ENCODE results near the gene SLCO6A1. TPM values are rescaled to one million over a fixed set of nuclear protein-coding genes. Genes with fewer than 3 reads are reported as not detected.
"Not testable (repeated sequence)": the region's sequence is repeated elsewhere in the genome, so short reads cannot be mapped to it uniquely, and the experiment has no call there.

The SLCO6A1 gene, protein sequence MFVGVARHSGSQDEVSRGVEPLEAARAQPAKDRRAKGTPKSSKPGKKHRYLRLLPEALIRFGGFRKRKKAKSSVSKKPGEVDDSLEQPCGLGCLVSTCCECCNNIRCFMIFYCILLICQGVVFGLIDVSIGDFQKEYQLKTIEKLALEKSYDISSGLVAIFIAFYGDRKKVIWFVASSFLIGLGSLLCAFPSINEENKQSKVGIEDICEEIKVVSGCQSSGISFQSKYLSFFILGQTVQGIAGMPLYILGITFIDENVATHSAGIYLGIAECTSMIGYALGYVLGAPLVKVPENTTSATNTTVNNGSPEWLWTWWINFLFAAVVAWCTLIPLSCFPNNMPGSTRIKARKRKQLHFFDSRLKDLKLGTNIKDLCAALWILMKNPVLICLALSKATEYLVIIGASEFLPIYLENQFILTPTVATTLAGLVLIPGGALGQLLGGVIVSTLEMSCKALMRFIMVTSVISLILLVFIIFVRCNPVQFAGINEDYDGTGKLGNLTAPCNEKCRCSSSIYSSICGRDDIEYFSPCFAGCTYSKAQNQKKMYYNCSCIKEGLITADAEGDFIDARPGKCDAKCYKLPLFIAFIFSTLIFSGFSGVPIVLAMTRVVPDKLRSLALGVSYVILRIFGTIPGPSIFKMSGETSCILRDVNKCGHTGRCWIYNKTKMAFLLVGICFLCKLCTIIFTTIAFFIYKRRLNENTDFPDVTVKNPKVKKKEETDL
- polyA plus RNA-seq (ENCODE audit: insufficient read length in 10 of 10): 1 to 10 TPM in 1 of 10 donors, under 1 TPM in 8, not detected in 1; 0.39 to 1.7 (median 0.56) TPM
- long read RNA-seq, donor 1: 0 reads
- long read RNA-seq, donor 2: 0 reads
- long read RNA-seq, donor 3: 0 reads
- long read RNA-seq, donor 4: 0 reads
- long read RNA-seq, donor 5: 0 reads
- long read RNA-seq, donor 6: 0 reads
- long read RNA-seq, donor 7: 0 reads
- long read RNA-seq, donor 8: 0 reads
- long read RNA-seq, donor 9: 0 reads

DNA sequence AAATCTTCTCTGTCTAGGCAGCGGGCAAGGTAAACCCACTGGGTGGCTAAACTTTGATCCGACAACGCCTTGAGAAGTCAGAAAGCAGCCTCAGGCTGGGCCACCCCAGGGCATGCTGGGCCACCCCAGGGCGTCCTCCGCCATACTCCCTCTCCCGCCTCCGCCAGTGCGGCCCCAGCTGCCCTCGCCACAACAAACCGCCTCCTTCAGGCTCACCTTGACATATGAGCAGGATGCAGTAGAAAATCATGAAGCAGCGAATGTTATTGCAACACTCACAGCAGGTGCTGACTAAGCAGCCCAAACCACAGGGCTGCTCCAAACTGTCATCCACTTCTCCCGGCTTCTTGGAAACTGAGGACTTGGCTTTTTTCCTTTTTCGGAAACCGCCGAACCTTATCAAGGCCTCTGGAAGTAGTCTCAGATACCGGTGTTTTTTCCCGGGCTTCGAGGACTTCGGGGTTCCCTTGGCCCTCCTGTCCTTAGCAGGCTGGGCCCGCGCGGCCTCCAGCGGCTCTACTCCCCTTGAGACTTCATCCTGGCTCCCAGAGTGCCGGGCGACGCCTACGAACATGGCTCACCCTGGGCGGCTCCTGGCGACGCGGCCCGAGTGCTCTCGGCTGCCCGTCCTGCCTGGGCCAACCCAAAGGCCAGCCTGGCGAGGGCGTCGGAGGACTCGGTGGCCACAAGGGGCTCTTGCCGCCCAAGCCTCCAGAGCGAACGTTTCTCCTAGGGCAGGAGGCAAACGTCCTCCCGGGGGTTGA lies at the start of gene SLCO6A1:
TSS of gene SLCO6A1 (minus strand) at position 731 of the 764 bp plus-strand sequence. CDS start at position 574, 157 bp downstream.
- DNase-seq: no peak

DNA sequence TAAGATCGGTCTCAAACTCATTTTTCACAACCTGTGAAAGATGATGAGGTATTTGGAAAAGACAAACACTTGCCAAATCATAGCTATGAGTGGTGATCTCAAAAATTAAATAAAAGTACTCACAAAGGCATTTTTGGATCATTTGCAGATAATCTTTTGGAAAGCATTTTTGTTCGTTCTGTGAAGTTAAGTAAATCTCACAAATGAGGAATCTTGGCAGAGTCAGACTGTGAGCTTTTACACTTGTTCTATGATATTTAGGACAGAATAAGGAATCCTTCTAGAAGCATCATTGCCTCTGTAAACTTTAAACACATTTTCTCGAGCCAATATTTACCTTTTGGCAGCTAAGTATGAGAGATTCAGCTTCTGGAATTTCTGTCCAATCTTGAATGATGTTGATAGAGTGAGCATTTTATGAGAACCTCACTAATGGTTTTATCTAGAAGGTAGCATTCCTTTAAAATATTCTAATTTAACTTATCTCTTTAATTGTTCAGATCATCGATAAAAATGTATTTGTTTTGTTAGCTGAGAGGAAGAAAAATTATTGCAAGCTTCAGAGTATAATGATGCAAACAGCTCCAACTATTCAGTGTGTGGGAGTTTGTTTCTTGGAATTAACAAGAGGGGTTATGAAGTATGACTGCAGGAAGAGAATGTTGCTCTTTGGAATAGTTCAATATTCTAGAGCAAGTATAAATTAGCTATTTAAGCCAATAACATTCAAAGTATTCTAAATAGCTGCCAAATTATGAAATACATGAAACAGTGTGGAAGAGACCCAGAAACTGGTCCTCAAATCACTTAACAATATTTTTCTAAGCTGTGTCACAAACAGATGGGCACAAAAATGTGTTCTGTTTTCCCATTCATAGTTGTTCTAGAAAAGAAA lies 48.6 kb upstream of the SLCO6A1 start:
- DNase-seq: peak in 2 of 3 donors; percentile 32 to 60

- DNase-seq: no peak
These were observed 46.4 kb upstream of the SLCO6A1 start for GRCh38 chr5:102545175-102545574.

DNA sequence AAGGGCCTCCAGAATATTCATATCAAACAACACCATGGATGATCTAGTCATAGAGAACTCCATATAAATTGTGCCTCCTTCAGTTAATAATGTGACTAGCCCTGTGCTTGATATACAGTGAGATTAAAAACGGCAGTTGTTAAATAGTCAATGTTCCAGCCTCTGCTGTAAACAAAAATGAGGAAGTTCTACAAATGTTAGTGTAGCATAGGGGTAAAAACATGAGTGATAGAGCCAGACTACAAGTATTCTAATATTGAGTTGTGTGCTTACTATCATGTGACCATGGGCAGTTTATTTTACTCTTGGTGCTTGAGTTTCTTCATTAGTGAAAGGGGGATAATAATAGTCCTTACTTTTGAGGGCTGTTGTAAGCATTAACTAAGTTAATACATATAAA lies 43.3 kb upstream of the SLCO6A1 start:
- no peak for DNase-seq

DNA sequence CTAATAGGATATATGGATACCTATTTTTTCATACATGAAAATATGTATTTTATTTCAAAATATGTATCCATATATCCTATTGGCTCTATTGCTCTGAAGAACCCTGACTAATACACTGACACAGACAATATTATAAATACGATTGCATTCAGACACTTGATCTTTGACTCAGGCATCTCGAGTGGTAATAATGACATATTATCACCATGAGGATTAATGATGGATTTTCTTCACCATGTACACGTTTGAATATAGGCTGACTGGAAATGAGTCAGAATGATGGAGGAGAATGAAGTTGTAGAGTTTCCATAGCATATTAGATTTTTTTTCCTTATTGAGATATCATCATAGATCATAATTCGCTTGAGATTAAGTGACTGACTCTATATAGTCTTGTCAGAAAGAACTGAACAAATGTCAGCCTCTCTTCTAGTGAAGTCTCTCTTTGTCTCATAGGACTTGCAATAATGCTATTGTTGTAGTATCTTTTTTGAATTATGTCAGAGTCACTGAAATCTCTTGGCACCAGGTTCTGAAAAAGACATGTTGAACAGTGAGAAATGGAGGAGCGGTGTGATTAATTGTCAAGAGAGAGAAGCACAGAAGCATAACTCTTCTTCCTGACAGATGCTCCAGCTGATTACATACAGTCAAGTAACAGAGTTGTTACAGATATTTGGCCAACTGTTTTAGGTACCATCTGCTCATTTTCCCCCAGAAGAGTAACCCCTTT lies 41.4 kb upstream of the SLCO6A1 start:
- DNase-seq: peak in 1 of 3 donors; percentile 39

DNA sequence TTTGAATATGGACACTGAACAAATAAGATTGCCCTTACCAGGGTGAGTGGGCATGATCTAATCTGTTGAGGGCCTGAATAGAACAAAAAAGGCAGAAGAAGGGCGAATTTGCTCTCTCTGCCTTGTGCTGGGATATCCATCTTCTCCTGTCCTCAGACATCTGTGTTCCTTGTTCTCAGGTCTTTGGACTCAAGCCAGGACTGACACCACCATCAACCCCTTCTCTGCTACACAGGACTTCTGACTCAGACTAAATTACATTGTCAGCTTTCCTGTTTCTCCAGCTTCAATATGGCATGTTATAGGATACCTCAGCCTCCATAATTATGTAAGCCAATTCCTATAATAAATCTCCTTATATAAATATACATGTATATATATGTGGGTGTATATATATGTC lies 40.8 kb upstream of the SLCO6A1 start:
- DNase-seq: no peak

DNA sequence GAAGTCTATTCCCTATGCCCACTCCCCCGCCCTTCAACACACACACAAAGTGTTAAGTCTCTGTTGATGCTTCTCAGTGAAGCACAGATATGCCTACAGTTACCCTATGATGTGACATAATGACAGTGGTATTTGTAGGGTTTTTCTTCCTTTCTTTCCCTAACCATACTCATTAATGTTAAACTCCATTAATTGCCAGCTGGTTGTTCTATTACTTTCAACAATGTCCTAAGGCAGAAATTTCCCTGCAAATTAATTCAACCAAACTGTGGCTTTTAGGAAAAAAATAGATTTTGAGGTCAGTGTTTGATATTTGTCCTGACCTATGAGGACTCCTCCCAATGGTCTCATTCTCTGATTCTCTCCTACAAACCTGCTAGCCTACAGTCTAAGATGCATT lies 38.2 kb upstream of the SLCO6A1 start:
- DNase-seq: no peak

DNA sequence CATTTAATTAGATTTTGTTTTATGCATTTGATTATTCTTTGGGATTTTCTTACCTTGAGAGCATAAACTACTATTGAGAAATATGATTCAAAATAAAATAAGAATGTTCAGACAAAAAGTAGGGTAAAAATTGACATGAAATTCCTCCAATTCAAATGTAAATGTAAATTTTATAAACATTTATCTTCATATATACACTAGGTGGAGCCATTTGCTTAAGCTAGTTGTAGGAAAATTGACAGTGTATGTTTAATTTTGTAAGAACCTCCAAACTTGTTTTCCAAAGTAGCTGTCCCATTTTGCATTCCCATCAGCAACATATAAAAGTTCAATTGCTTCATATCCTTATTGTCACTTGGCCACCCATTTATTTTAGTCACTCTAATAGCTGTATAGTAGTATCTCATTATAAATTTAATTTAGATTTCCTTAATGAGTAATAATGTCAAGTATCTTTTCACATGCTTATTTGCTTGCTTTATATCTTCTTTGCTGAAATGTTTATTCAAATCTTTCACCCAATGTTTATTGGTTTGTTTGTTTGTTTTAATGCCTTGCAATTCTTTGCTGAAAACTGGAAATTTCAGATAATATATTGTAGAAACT lies 37.6 kb upstream of the SLCO6A1 start:
- peak in 1 of 3 donors; percentile 54 for DNase-seq

- DNase-seq: peak; percentile 71 to 95 (median 87)
These were observed 33.3 kb upstream of the SLCO6A1 start for GRCh38 chr5:102532123-102532522.

DNA sequence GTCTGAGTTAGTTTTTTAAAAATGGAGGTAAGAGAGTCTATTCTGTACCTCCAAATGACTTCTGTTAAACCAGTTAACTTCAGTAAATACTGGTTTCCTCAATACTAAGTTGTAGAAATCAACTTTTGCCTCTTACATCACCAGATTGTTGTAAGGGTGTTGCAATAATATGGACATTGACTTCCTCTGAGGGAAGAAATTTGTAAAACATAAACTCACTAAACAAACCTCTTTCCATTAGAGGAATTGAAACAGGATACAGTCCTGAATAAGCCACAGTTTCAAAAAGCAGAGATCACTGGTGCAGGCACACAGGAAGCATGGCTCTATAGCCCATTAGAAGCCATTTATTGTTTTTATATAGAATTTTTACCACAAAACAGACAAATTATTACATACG lies 32.7 kb upstream of the SLCO6A1 start:
- peak in 1 of 3 donors; percentile 68 for DNase-seq

DNA sequence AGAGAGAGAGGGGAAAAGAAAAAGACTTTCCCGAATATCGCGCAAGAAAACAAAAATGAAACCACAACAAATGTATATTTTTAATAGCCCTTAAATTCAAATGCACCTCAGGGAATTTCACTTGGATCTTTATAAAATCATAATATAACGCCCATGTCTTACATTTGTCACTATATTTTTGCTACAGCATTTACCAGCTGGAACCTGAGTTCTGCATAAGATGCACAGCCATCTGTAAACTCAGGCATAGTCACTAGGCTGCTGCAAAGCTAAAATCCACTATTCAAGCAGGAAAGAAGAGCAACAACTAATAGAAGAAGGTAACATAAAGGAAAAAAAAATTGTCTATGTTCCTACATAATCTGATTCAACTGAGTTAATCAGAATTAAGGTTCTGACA lies 30.6 kb upstream of the SLCO6A1 start:
- peak in 1 of 3 donors; percentile 20 for DNase-seq

- DNase-seq: peak in 2 of 3 donors; percentile 45 to 81
These were observed 30.2 kb upstream of the SLCO6A1 start for GRCh38 chr5:102529031-102529430.

- peak in 1 of 3 donors; percentile 73 for DNase-seq
These were observed 29.8 kb upstream of the SLCO6A1 start for GRCh38 chr5:102528600-102528999.

GRCh38 chr5:102527547-102527946 lies 28.7 kb upstream of the SLCO6A1 start:
- DNase-seq: no peak

DNA sequence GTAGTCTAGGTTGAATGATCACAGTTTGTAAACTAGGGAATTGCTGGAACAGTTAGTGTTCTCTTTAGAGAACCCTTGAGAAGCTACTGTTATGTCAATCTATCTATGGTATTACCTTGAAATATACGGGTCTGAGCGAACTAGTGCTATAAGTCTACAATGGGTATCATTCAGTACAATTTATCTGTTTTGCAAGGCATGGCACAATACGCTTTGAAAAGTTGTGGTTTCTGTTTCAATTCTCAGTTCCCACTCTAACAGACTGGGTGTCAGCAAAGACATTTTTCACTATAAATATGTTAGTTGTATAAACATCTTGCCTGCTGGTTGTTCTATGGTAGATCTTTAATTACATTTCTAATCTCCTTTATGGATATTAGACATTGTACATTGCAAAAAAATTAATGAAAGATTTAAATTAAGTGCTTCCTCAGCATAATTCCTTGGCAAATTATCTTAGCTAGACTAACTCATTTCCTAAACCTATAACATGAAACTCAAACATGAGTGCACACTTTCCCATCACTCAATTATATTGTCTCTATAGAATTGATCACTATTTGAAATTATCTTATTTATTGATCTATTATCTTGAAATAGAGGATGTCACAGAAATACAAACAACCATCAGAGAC lies 24.9 kb upstream of the SLCO6A1 start:
- no peak for DNase-seq

DNA sequence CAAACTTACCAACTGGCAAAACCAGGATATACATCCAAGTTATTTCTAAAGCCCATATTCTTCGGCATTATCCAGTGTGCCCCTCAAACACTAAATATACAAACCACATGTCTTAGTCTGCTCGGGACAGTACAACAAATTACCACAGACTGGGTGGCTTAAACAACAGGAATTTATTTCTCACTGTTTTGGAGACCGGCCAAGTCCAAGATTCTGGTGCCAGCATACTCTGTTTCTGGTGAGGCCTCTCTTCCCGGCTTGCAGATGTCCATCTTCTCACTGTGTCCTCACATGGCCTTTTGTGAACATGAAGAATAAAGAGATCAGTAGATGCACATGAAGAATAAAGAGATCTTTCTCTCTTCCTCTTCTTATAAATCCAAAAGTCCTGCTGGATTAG lies 12.9 kb upstream of the SLCO6A1 start:
- DNase-seq: peak in 2 of 3 donors; percentile 41 to 49

DNA sequence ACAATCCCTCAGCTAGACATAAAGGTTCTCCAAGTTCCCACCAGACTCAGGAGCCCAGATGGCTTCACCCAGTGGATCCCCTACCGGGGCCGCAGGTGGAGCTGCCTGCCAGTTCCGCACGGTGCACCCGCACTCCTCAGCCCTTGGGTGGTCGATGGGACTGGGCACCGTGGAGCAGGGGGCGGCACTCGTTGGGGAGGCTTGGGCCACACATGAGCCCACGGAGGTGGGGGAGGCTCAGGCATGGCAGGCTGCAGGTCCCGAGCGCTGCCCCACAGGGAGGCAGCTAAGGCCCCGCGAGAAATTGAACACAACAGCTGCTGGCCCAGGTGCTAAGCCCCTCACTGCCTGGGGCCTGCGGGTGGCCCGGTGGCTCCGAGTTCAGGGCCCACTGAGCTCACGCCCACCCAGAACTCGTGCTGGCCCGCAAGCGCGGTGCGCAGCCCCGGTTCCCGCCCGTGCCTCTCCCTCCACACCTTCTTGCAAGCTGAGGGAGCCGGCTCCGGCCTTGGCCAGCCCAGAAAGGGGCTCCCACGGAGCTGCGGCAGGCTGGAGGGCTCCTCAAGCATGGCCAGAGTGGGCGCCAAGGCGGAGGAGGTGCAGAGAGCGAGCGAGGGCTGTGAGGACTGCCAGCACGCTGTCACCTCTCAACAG lies 7.4 kb downstream of the SLCO6A1 start:
- not testable (repeated sequence) for DNase-seq

DNA sequence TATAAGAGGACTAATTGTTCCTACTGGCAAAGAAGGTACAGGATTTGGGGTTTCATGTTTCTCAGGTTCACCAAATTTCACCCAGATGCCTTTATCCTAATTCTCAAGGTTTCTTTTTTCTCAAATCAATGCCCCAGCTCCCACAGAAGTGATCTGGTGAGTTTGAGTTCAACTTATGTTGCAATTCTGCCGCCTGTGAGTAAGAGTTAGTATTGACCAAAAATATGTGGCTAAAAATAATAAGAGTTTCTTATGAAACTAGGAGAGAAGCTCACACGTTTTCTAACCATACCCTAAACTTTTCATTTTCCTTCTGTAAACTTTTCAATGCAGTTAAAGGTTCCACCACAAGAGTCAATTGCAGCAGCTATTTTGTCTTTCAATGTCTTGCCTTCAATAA lies 15.1 kb downstream of the SLCO6A1 start:
- DNase-seq: no peak

All from muscle of back (tissue), 13 donors.